ENCODE results near the gene TNN.
A peak's percentile ranks its signal among the peaks of the same experiment; 100 is the strongest.

Gene TNN

GRCh38 chr1:175116903-175117302 is 49.3 kb downstream of the TNN start:
- DNase-seq = no peak

- no peak for DNase-seq
These were observed 51.0 kb downstream of the TNN start for GRCh38 chr1:175118375-175119367.

DNA sequence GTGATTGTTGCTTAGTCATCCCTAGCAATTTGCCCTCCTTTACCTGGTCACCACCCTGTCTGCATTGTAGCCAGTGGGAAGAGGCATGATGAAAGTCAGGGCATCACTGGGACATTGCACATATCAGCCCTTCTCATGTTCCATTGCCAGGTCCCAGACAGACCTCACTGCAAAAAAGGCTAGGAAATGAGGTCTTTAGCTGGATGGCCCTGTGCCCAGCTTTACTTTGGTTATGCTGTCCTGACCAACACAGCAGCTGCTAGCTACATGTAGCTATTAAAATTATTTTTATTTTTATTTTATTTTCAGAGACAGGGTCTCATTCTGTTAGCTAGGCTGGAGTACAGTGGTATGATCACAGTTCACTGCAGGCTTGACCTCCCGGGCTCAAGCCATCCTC is 52.9 kb downstream of the TNN start:
- no peak for DNase-seq

DNA sequence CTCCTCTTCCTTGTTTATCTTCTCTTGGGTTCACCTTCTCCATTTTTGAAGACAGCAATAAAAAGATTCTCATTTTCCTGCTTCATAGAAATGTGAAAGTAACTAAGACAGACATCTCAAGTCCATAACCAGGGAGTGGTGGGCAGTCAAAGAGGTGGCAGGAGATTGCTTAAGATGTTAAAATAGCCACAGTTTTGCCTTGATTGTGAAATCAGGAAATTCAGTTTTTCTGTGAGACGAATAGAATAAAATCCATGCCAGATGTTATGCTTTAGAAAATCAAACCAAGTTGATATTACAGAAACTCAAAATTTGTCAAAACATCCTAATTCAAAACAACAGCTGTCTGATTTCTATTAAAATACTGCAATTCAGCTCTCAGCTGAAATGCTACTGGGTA is 57.2 kb downstream of the TNN start:
- DNase-seq = no peak

- DNase-seq = no peak
These were observed 58.7 kb downstream of the TNN start for GRCh38 chr1:175126347-175126746.

DNA sequence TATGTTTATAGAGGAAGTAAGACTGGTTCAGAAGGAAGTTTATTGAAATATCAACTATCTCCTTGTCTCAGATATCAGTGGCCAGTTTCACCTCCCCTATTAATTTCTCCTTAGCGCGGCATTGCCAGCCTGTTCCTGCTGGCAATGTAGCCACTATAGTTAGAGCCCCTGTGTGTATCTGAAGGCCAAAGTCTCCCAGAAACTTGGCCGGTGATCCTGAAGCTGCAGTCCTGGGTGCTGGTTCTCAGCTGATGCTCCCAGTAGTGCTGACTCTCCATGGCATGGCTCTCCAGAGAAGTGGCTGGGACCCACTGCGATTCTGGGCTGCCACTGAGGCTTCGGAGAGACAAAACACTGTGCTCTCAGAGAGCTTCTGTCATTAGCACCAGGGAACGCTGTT is 59.9 kb downstream of the TNN start:
- DNase-seq = no peak

DNA sequence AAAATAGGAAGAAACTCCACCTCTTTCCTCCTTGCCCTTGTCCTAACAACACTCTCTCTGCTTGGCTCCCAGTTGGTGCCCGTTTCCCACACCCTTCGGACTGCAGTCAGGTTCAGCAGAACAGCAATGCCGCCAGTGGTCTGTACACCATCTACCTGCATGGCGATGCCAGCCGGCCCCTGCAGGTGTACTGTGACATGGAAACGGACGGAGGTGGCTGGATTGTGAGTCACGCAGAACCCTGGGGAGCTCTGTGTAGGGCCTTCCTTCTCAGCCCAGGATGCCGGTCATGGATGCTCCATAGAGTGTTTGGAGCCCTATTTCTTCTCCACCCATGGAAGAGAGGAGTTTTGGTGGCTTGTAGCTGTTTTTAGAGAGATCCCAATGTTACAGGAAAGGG is 60.9 kb downstream of the TNN start:
- DNase-seq = no peak

DNA sequence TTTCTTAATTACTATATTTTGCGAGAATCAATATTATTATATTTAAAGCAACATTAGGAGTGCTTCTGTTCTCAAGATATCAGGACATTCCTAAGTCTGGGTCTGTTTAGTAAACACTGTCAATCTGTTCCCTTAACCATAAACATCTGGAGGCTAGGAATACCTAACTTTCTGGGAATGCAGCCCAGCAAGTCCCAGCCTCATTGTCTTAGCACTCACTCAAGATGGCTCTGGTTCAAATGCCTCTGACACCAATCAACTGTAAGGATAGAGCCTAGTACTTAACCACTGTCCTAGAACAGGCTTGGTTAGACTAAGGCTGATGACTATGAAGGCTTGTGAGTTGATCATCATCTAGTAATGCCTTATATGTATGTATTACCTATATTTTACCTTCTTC is 61.5 kb downstream of the TNN start:
- peak; percentile 83 for DNase-seq

GRCh38 chr1:175129644-175129996 is 62.0 kb downstream of the TNN start:
- DNase-seq = no peak

DNA sequence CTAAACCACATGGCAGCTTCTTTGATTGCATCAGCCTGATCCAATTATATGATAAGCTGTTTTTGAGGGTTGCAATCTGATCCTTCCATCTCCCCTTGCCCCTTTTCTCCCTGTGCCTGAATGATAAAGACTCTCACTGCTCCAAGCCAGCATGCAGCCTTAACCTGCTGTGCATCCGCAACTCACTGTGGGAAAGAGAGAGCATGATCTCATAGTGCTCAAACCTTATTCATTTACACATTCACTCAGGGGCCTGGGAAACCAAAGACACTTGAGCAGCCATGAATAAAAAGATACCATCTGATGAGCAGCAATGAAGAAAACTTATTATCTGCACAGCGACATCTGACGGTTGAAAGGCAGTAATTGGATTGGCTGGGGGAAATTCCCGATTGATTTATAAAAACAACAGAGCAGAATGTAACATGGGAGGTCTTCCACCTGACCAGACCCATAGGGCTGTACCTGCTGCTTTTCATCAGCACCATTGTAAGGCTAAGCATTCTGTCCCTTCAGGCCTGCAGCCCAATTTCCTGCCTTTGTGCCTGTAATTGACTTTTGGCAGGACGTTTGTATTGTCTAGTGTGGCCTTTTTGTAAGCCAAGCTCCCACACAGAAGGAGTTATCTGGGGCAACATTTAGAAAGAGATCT is 62.5 kb downstream of the TNN start:
- peak; percentile 12 for DNase-seq

GRCh38 chr1:175130649-175131045 is 63.0 kb downstream of the TNN start:
- DNase-seq = no peak

GRCh38 chr1:175131095-175131494 is 63.5 kb downstream of the TNN start:
- DNase-seq = peak; percentile 15

DNA sequence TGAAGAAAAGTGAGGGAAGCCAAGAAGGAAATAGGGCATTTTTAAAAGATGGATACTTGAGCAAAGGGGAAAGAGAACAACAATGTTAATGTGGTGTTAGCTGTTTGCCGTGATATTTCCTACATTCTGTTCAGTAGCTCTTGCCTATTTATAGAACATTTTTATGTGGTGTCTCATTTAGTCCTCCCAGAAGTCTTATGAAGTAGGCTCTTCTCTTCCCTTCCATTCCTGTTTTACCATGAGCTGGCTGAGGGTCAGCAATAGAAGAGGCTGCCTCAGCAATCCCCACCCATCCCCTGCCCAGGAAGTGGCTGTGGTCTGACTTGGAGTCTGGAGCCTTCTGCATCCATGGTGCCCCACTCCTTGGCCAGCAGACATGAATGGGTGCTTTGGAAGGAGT is 64.8 kb downstream of the TNN start:
- DNase-seq = peak; percentile 78

GRCh38 chr1:175133673-175134435 is 66.2 kb downstream of the TNN start:
- DNase-seq = peak; percentile 8

DNA sequence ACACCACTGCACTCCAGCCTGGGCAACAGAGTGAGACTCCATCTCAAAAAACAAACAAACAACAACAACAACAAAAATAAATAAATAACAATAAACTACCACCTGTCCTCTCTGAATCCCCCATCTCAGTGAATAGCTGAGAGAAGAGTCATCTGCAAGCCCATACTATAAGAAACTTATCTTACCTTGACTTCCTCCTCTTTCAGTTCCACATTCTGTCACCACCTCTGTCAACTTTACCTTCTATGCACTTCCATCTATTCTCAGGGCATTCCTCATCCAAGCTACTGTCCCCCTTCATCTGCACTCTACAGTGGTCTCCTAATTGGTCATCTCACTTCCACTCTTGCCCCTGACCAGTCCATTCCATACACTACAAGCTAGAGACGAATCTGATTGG is 66.9 kb downstream of the TNN start:
- no peak for DNase-seq

DNA sequence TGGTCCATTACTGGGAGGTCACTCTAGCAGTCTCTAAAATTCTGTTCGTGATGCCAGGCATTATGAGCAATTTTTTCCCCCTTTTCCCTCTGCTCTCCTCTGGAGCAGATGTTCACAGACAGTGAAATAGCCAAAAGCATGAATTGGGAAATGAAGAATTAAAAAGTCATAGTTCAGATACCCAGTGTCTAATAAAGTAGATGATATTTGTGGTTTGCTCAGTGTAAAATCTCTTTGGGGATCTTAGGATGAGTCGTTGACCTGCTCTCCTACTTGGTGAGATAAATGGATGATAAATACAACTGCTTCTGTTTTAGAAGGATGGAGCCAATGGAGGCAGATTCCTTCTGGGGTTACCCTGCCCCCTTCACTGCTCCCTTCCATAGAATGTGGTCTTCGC is 68.6 kb downstream of the TNN start:
- peak; percentile 37 for DNase-seq

- DNase-seq = no peak
These were observed 69.7 kb downstream of the TNN start for GRCh38 chr1:175137369-175137768.

- no peak for DNase-seq
These were observed 70.9 kb downstream of the TNN start for GRCh38 chr1:175138579-175138978.

GRCh38 chr1:175145899-175146528 is 78.4 kb downstream of the TNN start:
- DNase-seq = no peak

DNA sequence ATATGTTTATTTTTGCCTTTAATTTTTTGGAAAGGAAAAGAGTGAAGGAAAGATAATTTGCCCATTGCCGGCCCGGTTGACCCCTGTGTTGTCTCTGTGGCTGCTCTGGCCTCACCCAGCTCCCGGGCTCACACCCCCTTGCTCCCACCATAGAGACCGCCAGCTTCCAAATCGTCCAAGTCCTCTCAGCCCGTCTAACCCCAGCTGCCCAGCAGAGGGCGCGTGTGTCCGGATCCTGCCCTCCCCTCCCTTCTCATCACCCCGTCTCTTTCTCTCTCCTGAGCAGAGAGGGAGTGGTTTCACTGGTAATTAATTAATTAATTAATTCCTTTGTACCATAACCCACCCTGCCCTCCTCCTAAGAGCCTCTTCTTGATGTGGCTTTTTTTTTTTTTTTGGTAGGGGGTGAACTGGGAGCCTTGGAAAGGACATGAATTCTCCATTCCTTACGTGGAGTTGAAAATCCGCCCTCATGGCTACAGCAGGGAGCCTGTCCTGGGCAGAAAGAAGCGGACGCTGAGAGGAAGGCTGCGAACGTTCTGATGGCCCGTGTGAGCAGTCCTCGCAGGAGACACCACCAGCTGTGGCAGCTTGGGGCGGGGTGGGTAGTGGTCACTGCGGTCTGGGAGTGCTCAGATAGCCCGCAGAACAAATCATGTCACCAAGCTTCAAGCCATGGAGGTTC is 79.0 kb downstream of the TNN start:
- peak; percentile 48 for DNase-seq

GRCh38 chr1:175147569-175147968 is 79.9 kb downstream of the TNN start:
- DNase-seq = no peak

- DNase-seq = no peak
These were observed 80.4 kb downstream of the TNN start for GRCh38 chr1:175148068-175148467.

Measured in fibroblast of upper back skin (primary cell).